IPS DF 4.7 (cell line): Measurements from ENCODE around the gene EFNA1.
A peak's percentile ranks its signal among the peaks of the same experiment; 100 is the strongest.
"Not testable (repeated sequence)": the region's sequence is repeated elsewhere in the genome, so short reads cannot be mapped to it uniquely, and the experiment has no call there.

Experiments used
- DNase-seq: peaks from one replicate; pipeline ENCODE4 v3.0.0-alpha.2; 2013; ENCODE audit warnings: low spot score; ENCODE audit errors: extremely low read depth

Gene EFNA1

GRCh38 chr1:155145491-155145890, 17.8 kb downstream of the EFNA1 start:
- no peak for DNase-seq

GRCh38 chr1:155155996-155156643, 28.4 kb downstream of the EFNA1 start:
- DNase-seq = not testable (repeated sequence)

GRCh38 chr1:155158991-155159390, 31.3 kb downstream of the EFNA1 start:
- no peak for DNase-seq

- DNase-seq = no peak
These were observed 32.5 kb downstream of the EFNA1 start for GRCh38 chr1:155160128-155160527.

GRCh38 chr1:155162631-155163030, 35.0 kb downstream of the EFNA1 start:
- not testable (repeated sequence) for DNase-seq

- DNase-seq = not testable (repeated sequence)
These were observed 36.1 kb downstream of the EFNA1 start for GRCh38 chr1:155163785-155164184.

- not testable (repeated sequence) for DNase-seq
These were observed 36.9 kb downstream of the EFNA1 start for GRCh38 chr1:155164625-155165024.

GRCh38 chr1:155166051-155166470, 38.4 kb downstream of the EFNA1 start:
- DNase-seq = no peak

- no peak for DNase-seq
These were observed 38.9 kb downstream of the EFNA1 start for GRCh38 chr1:155166471-155167165.

GRCh38 chr1:155167166-155168104, 39.8 kb downstream of the EFNA1 start:
- DNase-seq = peak; percentile 92

GRCh38 chr1:155168105-155168445, 40.4 kb downstream of the EFNA1 start:
- DNase-seq = not testable (repeated sequence)

- no peak for DNase-seq
These were observed 41.0 kb downstream of the EFNA1 start for GRCh38 chr1:155168456-155169210.

- DNase-seq = no peak
These were observed 41.9 kb downstream of the EFNA1 start for GRCh38 chr1:155169541-155169940.

- DNase-seq = no peak
These were observed 42.6 kb downstream of the EFNA1 start for GRCh38 chr1:155170101-155170785.

- no peak for DNase-seq
These were observed 43.1 kb downstream of the EFNA1 start for GRCh38 chr1:155170806-155171205.

- no peak for DNase-seq
These were observed 44.4 kb downstream of the EFNA1 start for GRCh38 chr1:155171836-155172731.

GRCh38 chr1:155172732-155173477, 45.2 kb downstream of the EFNA1 start, which contains the start of gene KRTCAP2:
Gene KRTCAP2 (minus strand): TSS chr1:155173304. CDS start chr1:155173224, 80 bp downstream.
- no peak for DNase-seq

- DNase-seq = no peak
These were observed 46.0 kb downstream of the EFNA1 start, which contains the start of gene TRIM46 for GRCh38 chr1:155173478-155174323. Gene TRIM46 (plus strand): TSS chr1:155173849. CDS start chr1:155173967, 118 bp downstream.
